Measurements from ENCODE around the gene CLSTN3. TPM values are rescaled to one million over a fixed set of nuclear protein-coding genes. Genes with fewer than 3 reads are reported as not detected.
A peak's percentile ranks its signal among the peaks of the same experiment; 100 is the strongest.

Gene CLSTN3
- total and polyA plus RNA-seq, 9 donors: 28.9 to 142 (median 59.2) TPM

- 65 to 84% (median 75%) methylated on average over 4 of the region's 4 CpGs for WGBS, 3 donors
- intact Hi-C loops (cut with DNase I): no loop called here
- H3K36me3 ChIP-seq: no peaks in the 10 kb centered on the region
These were observed 7.7 kb downstream of the CLSTN3 start for GRCh38 chr12:7137908-7138307.

GRCh38 chr12:7139200-7139599 is 9.0 kb downstream of the CLSTN3 start:
- H3K27me3 ChIP-seq: no peaks in the 10 kb centered on the region
- intact Hi-C loops (cut with DNase I): no loop called here
- H3K27ac ChIP-seq: no peak overlapping the region
- H3K36me3 ChIP-seq: no peaks in the 10 kb centered on the region
- no peak for DNase-seq
- 97 to 100% (median 98%) methylated on average over 2 of the region's 2 CpGs for WGBS, 3 donors
- H3K4me3 ChIP-seq: no peak overlapping the region
- TF ChIP-seq POLR2A (IDR thresholded peaks at IDR 0.05) (no peak), EP300 (IDR thresholded peaks at IDR 0.05) (no peak)
- TF ChIP-seq, protein P1, sequence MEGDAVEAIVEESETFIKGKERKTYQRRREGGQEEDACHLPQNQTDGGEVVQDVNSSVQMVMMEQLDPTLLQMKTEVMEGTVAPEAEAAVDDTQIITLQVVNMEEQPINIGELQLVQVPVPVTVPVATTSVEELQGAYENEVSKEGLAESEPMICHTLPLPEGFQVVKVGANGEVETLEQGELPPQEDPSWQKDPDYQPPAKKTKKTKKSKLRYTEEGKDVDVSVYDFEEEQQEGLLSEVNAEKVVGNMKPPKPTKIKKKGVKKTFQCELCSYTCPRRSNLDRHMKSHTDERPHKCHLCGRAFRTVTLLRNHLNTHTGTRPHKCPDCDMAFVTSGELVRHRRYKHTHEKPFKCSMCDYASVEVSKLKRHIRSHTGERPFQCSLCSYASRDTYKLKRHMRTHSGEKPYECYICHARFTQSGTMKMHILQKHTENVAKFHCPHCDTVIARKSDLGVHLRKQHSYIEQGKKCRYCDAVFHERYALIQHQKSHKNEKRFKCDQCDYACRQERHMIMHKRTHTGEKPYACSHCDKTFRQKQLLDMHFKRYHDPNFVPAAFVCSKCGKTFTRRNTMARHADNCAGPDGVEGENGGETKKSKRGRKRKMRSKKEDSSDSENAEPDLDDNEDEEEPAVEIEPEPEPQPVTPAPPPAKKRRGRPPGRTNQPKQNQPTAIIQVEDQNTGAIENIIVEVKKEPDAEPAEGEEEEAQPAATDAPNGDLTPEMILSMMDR (IDR thresholded peaks at IDR 0.05): no peak
- no peaks in the 10 kb centered on the region for H3K9me3 ChIP-seq
- no peaks in the 10 kb centered on the region for H3K4me1 ChIP-seq (ENCODE audit: insufficient read depth)

More at GRCh38 chr12:7137908-7138307, 7.7 kb downstream of the CLSTN3 start:
- Histone ChIP-seq H3K27me3 (no peaks in the 10 kb centered on the region), H3K4me1 (ENCODE audit: insufficient read depth) (no peaks in the 10 kb centered on the region), H3K4me3 (no peak overlapping the region), H3K27ac (no peak overlapping the region), H3K9me3 (no peaks in the 10 kb centered on the region)
- DNase-seq: no peak
- TF ChIP-seq POLR2A (IDR thresholded peaks at IDR 0.05) (no peak), EP300 (IDR thresholded peaks at IDR 0.05) (no peak)
- TF ChIP-seq, protein P1 (IDR thresholded peaks at IDR 0.05): no peak

GRCh38 chr12:7141351-7142005 is 11.3 kb downstream of the CLSTN3 start:
- intact Hi-C loops (cut with DNase I): no loop called here
- DNase-seq: no peak
- no peak overlapping the region for H3K4me3 ChIP-seq
- H3K27me3 ChIP-seq: no peaks in the 10 kb centered on the region
- no peaks in the 10 kb centered on the region for H3K36me3 ChIP-seq
- H3K27ac ChIP-seq: no peak overlapping the region
- no peak for TF ChIP-seq EP300 (IDR thresholded peaks at IDR 0.05)
- no peaks in the 10 kb centered on the region for H3K9me3 ChIP-seq
- no peaks in the 10 kb centered on the region for H3K4me1 ChIP-seq (ENCODE audit: insufficient read depth)
- WGBS, 3 donors: 84 to 91% (median 88%) methylated on average over 7 of the region's 7 CpGs

GRCh38 chr12:7142056-7142644 is 12.0 kb downstream of the CLSTN3 start:
- no peaks in the 10 kb centered on the region for H3K36me3 ChIP-seq
- intact Hi-C loops (cut with DNase I): no loop called here
- DNase-seq: peak in 2 of 5 donors; percentile 33 to 52
- H3K4me3 ChIP-seq: no peak overlapping the region
- no peak overlapping the region for H3K27ac ChIP-seq
- H3K27me3 ChIP-seq: no peaks in the 10 kb centered on the region
- no peaks in the 10 kb centered on the region for H3K9me3 ChIP-seq
- TF ChIP-seq EP300 (IDR thresholded peaks at IDR 0.05) (no peak), POLR2A (IDR thresholded peaks at IDR 0.05) (no peak)
- TF ChIP-seq, protein P1 (IDR thresholded peaks at IDR 0.05): peak in 2 of 3 donors; percentile 6 to 35
- WGBS, 3 donors: 59 to 70% (median 66%) methylated on average over 5 of the region's 5 CpGs
- no peaks in the 10 kb centered on the region for H3K4me1 ChIP-seq (ENCODE audit: insufficient read depth)

All from ovary (tissue), 9 donors.